MV-4-11 (cell line): Measurements from ENCODE around the gene SERPINB8.

ENCODE experiments used
- DNase-seq: peaks from one replicate; lab custom pipeline; 2025; lab: John Stamatoyannopoulos, UW

The SERPINB8 gene

GRCh38 chr18:64017870-64018269 is 48.0 kb downstream of the SERPINB8 start:
- DNase-seq = peak; percentile 10

- DNase-seq = no peak
Measured at GRCh38 chr18:64019922-64020756, 50.3 kb downstream of the SERPINB8 start.

- DNase-seq = no peak
Measured at GRCh38 chr18:64026350-64026749, 56.5 kb downstream of the SERPINB8 start.

GRCh38 chr18:64027931-64028695 is 58.2 kb downstream of the SERPINB8 start:
- DNase-seq = no peak

GRCh38 chr18:64029096-64029495 is 59.2 kb downstream of the SERPINB8 start:
- DNase-seq = no peak

- DNase-seq = no peak
Measured at GRCh38 chr18:64031411-64031810, 61.5 kb downstream of the SERPINB8 start.

- DNase-seq = no peak
Measured at GRCh38 chr18:64032312-64032711, 62.4 kb downstream of the SERPINB8 start.

GRCh38 chr18:64037812-64038414 is 68.0 kb downstream of the SERPINB8 start:
- DNase-seq = peak; percentile 32
